IMR-90 (cell line): ENCODE data around the gene SLC66A2. TPM values are rescaled to one million over a fixed set of nuclear protein-coding genes. Genes with fewer than 3 reads are reported as not detected.

Source experiments
- ATAC-seq: fragments of 200-7000 bp; cut with Tn5 transposase; 2 replicates; pipeline ENCODE4 v1.9.1; 2020; ENCODE audit warnings: low read depth, mild to moderate bottlenecking, moderate library complexity
- BruUV-seq: library from RNA; stranded (reverse); fragments of 400-500 nt; replicated peaks from 2 replicates; lab custom pipeline; 2021; lab: Mats Ljungman, UMichigan
- CTCF ChIA-PET: fragments of 300-600 bp; formaldehyde crosslinking; extraction: SDS; loops from one replicate; lab custom pipeline; 2021; ENCODE audit warnings: antibody characterized with exemption; lab: Yijun Ruan, JAX
- POLR2A ChIA-PET: fragments of 300-600 bp; sonication (Branson Sonifier 250); formaldehyde crosslinking; loops from one replicate; lab custom pipeline; 2022; ENCODE audit warnings: antibody characterized with exemption; ENCODE audit not compliant: unreplicated experiment; lab: Charles Lee
- DNase-seq: peaks from one replicate; pipeline ENCODE4 v3.0.0; 2013
- H2AFZ ChIP-seq: replicated peaks from 2 replicates; pipeline ENCODE3; 2013; ENCODE audit warnings: low read length, mild to moderate bottlenecking; ENCODE audit not compliant: poor library complexity
- H2AK5ac ChIP-seq: 2 replicates; pipeline ENCODE4 v1.6.1; 2013; ENCODE audit warnings: low read depth, low read length, inconsistent platforms
- H2AK9ac ChIP-seq: replicated peaks from 2 replicates; pipeline ENCODE3; 2013; ENCODE audit warnings: mild to moderate bottlenecking, low read depth, low read length, moderate library complexity; ENCODE audit not compliant: poor library complexity
- H2BK120ac ChIP-seq: 2 replicates; pipeline ENCODE4 v1.6.1; 2013; ENCODE audit warnings: low read depth, low read length, inconsistent platforms
- H2BK15ac ChIP-seq: 3 replicates; pipeline ENCODE4 v1.6.1; 2013; ENCODE audit warnings: low read depth, low read length, inconsistent platforms
- H2BK20ac ChIP-seq: 2 replicates; pipeline ENCODE4 v1.6.1; 2013; ENCODE audit warnings: low read depth, mild to moderate bottlenecking, inconsistent platforms, low read length, moderate library complexity
- H2BK5ac ChIP-seq: 2 replicates; pipeline ENCODE4 v1.6.1; 2013; ENCODE audit warnings: mild to moderate bottlenecking, low read depth, low read length, inconsistent platforms; ENCODE audit not compliant: poor library complexity, severe bottlenecking
- H3K14ac ChIP-seq: replicated peaks from 2 replicates; pipeline ENCODE4 v1.6.1; 2013; ENCODE audit warnings: low read depth, low read length, inconsistent platforms
- H3K18ac ChIP-seq: 2 replicates; pipeline ENCODE4 v1.6.1; 2013; ENCODE audit warnings: low read depth, low read length, control low read depth
- H3K23ac ChIP-seq: 2 replicates; pipeline ENCODE4 v1.6.1; 2013; ENCODE audit warnings: low read depth, low read length, inconsistent platforms
- H3K27ac ChIP-seq: 2 replicates; pipeline ENCODE4 v1.5.1; 2013; ENCODE audit warnings: mild to moderate bottlenecking, control low read depth, low read length; ENCODE audit not compliant: insufficient read depth
- H3K27me3 ChIP-seq: 2 replicates; pipeline ENCODE4 v1.6.1; 2013; ENCODE audit warnings: low read length; ENCODE audit not compliant: control insufficient read depth, insufficient read depth
- H3K36me3 ChIP-seq: 2 replicates; pipeline ENCODE4 v1.6.1; 2013; ENCODE audit warnings: low read length, mixed read lengths; ENCODE audit not compliant: control insufficient read depth, insufficient read depth
- H3K4ac ChIP-seq: 2 replicates; pipeline ENCODE4 v1.6.1; 2013; ENCODE audit warnings: low read depth, low read length, inconsistent platforms
- H3K4me1 ChIP-seq: 2 replicates; pipeline ENCODE4 v1.6.1; 2013; ENCODE audit warnings: low read length, mixed read lengths; ENCODE audit not compliant: control insufficient read depth, insufficient read depth
- H3K4me2 ChIP-seq: 2 replicates; pipeline ENCODE4 v1.6.1; 2013; ENCODE audit warnings: low read depth, mild to moderate bottlenecking, control low read depth, low read length, moderate library complexity
- H3K4me3 ChIP-seq: 2 replicates; pipeline ENCODE4 v1.5.1; 2013; ENCODE audit warnings: low read depth, mild to moderate bottlenecking, control low read depth, low read length, moderate library complexity; ENCODE audit not compliant: insufficient read depth
- H3K56ac ChIP-seq: 2 replicates; pipeline ENCODE4 v1.6.1; 2013; ENCODE audit warnings: low read length, inconsistent platforms; ENCODE audit not compliant: insufficient read depth; ENCODE audit errors: extremely low read depth
- H3K79me1 ChIP-seq, 2 experiments: 2 replicates each; pipeline ENCODE4 v1.6.1; 2013; ENCODE audit warnings: low read length in 2 of 2, inconsistent platforms in 1 of 2, low read depth in 1 of 2
- H3K9ac ChIP-seq: 2 replicates; pipeline ENCODE4 v1.6.1; 2013; ENCODE audit warnings: low read depth, low read length, control low read depth
- H3K9me1 ChIP-seq: 2 replicates; pipeline ENCODE4 v1.6.1; 2013; ENCODE audit warnings: low read length, inconsistent platforms; ENCODE audit not compliant: insufficient read depth
- H3K9me3 ChIP-seq: 2 replicates; pipeline ENCODE4 v1.6.1; 2013; ENCODE audit warnings: low read length; ENCODE audit not compliant: control insufficient read depth, insufficient read depth
- H4K20me1 ChIP-seq: 2 replicates; pipeline ENCODE4 v1.6.1; 2013; ENCODE audit warnings: low read length, inconsistent platforms; ENCODE audit not compliant: insufficient read depth
- H4K5ac ChIP-seq: 2 replicates; pipeline ENCODE4 v1.6.1; 2013; ENCODE audit warnings: mild to moderate bottlenecking, low read depth, low read length, control low read depth
- H4K8ac ChIP-seq, 2 experiments: 2 replicates each; pipeline ENCODE4 v1.6.1; 2013; ENCODE audit warnings: low read depth in 2 of 2, low read length in 2 of 2, control low read depth in 1 of 2, inconsistent platforms in 1 of 2
- H4K91ac ChIP-seq: 2 replicates; pipeline ENCODE4 v1.6.1; 2013; ENCODE audit warnings: low read depth, low read length, inconsistent platforms; ENCODE audit not compliant: insufficient read depth
- BHLHE40 ChIP-seq: fragments of 150-350 bp; IDR thresholded peaks from 2 replicates; pipeline ENCODE4 v1.6.1; 2016; ENCODE audit warnings: mild to moderate bottlenecking, low read depth, low read length
- CEBPB ChIP-seq: IDR thresholded peaks from 2 replicates; pipeline ENCODE4 v1.6.1; 2012; ENCODE audit warnings: low read depth, low read length, improper control_type of control experiment
- CHD1 ChIP-seq: IDR thresholded peaks from 2 replicates; pipeline ENCODE4 v1.6.1; 2012; ENCODE audit warnings: low read depth, low read length, improper control_type of control experiment
- CTCF ChIP-seq: conservative IDR thresholded peaks from 2 replicates; pipeline ENCODE4 v1.5.1; 2012; ENCODE audit warnings: mild to moderate bottlenecking, low read depth, low read length, improper control_type of control experiment
- FOS ChIP-seq: fragments of 150-350 bp; IDR thresholded peaks from 2 replicates; pipeline ENCODE4 v1.6.1; 2016; ENCODE audit warnings: low read depth, low read length
- MAZ ChIP-seq: IDR thresholded peaks from 2 replicates; pipeline ENCODE4 v1.6.1; 2012; ENCODE audit warnings: low read depth, mild to moderate bottlenecking, low read length, improper control_type of control experiment, moderate library complexity, borderline replicate concordance
- MXI1 ChIP-seq: IDR thresholded peaks from 2 replicates; pipeline ENCODE4 v1.6.1; 2012; ENCODE audit warnings: low read depth, mild to moderate bottlenecking, low read length, moderate library complexity, borderline replicate concordance
- POLR2A ChIP-seq: IDR thresholded peaks from 2 replicates; pipeline ENCODE4 v1.6.1; 2012; ENCODE audit warnings: mild to moderate bottlenecking, low read depth, low read length
- RAD21 ChIP-seq: IDR thresholded peaks from 2 replicates; pipeline ENCODE4 v1.6.1; 2012; ENCODE audit warnings: low read length, improper control_type of control experiment
- RCOR1 ChIP-seq: IDR thresholded peaks from 2 replicates; pipeline ENCODE4 v1.6.1; 2012; ENCODE audit warnings: mild to moderate bottlenecking, low read length, improper control_type of control experiment; ENCODE audit not compliant: insufficient replicate concordance
- RFX5 ChIP-seq: IDR thresholded peaks from 2 replicates; pipeline ENCODE4 v1.8.0; 2012; ENCODE audit warnings: low read depth, mild to moderate bottlenecking, low read length, moderate library complexity
- SMC3 ChIP-seq: fragments of 150-350 bp; IDR thresholded peaks from 2 replicates; pipeline ENCODE4 v1.6.1; 2016; ENCODE audit warnings: low read depth, mild to moderate bottlenecking, antibody characterized with exemption, low read length, moderate library complexity
- USF2 ChIP-seq: fragments of 150-350 bp; IDR thresholded peaks from 2 replicates; pipeline ENCODE4 v1.6.1; 2017; ENCODE audit warnings: mild to moderate bottlenecking, antibody characterized with exemption, low read length, low read depth
- WGBS, 2 experiments: methylation state at CpG; one replicate each; pipeline versions ENCODE4 v1.1.5 to v1.1.7; 2013; ENCODE audit warnings: missing lambda C conversion rate in 2 of 2; ENCODE audit not compliant: insufficient read length in 1 of 2; ENCODE audit errors: extremely low coverage in 2 of 2; 5-methylcytosine and 5-hydroxymethylcytosine counted together
- dilution Hi-C: fragments of 300-500 bp; cut with HindIII; formaldehyde crosslinking; loops from one replicate; pipeline ENCODE4 v1.14.3; 2018; ENCODE audit warnings: low sequenced_read_pairs; ENCODE audit not compliant: unreplicated experiment
- in situ Hi-C: fragments of 300-500 bp; cut with MboI; formaldehyde crosslinking; loops from 3 replicates; pipeline ENCODE4 v1.14.3; 2019; ENCODE audit warnings: low sequenced_read_pairs, inconsistent platforms, mixed read lengths
- intact Hi-C: fragments of 100-400 bp; cut with micrococcal nuclease; formaldehyde crosslinking; loops from 2 replicates; pipeline ENCODE4 v1.10.0; 2022
- polyA plus RNA-seq, 3 experiments: library from polyadenylated mRNA; depleted of rRNA; stranded (reverse); fragments of >200 nt; gene quantifications; 2 replicates each; pipeline ENCODE4 v1.2.3, GENCODE V29; 2012; ENCODE audit warnings: low replicate concordance in 1 of 3
- total RNA-seq: library from RNA; depleted of rRNA; stranded (reverse); fragments of >200 nt; gene quantifications from 2 replicates; pipeline ENCODE4 v1.2.3, GENCODE V29; 2012

Gene SLC66A2
- total and polyA plus RNA-seq, 2 of the 4 experiments (the other 2 are of a cell fraction): 17.6 to 23.5 TPM

- TF ChIP-seq USF2 (no peak), SMC3 (no peak)
Observed at GRCh38 chr18:79942211-79942610, 9.2 kb downstream of the SLC66A2 start (continued).

- no peaks in the 10 kb centered on the region for H3K9me3 ChIP-seq
- H2AFZ ChIP-seq: no peak overlapping the region
- no peak overlapping the region for H2AK9ac ChIP-seq
- no peak overlapping the region for H2BK20ac ChIP-seq
- H2BK5ac ChIP-seq: no peak overlapping the region
- H3K36me3 ChIP-seq: peaks cover 50% of the 10 kb centered on the region
- CTCF ChIA-PET: no interaction called here
- H3K27me3 ChIP-seq: no peaks in the 10 kb centered on the region
- ATAC-seq: no peak
- H3K4ac ChIP-seq: no peak overlapping the region
- H3K9me1 ChIP-seq: peaks cover 6% of the 10 kb centered on the region; the same call in 1 of the 2 replicates
- H3K27ac ChIP-seq: no peak overlapping the region
- POLR2A ChIA-PET: no interaction called here
- no peak overlapping the region for H2BK120ac ChIP-seq
- H2BK15ac ChIP-seq: no peak overlapping the region
- H3K9ac ChIP-seq: no peak overlapping the region
- no peak overlapping the region for H3K4me2 ChIP-seq
- H2AK5ac ChIP-seq: no peak overlapping the region
- intact Hi-C loops (no loop called here), dilution Hi-C loops (no loop called here), in situ Hi-C loops (no loop called here)
- no peak overlapping the region for H4K91ac ChIP-seq
- no peak overlapping the region for H3K18ac ChIP-seq
- BruUV-seq: no TSS peak
- 100% methylated on average over 9 of the region's 16 CpGs; no CpG with 5 or more reads in 1 of the 2 experiments for WGBS, 2 experiments
- no peak overlapping the region for H3K23ac ChIP-seq
- H4K5ac ChIP-seq: no peak overlapping the region
- H3K79me1 ChIP-seq: peaks cover 14 to 86% of the 10 kb centered on the region in 2 experiments
- H4K20me1 ChIP-seq: peaks cover 73% of the 10 kb centered on the region
- no peak overlapping the region for H3K14ac ChIP-seq
- no peak for DNase-seq
- H3K4me3 ChIP-seq: no peak overlapping the region
- no peak overlapping the region for H4K8ac ChIP-seq
- H3K4me1 ChIP-seq: peaks cover 2% of the 10 kb centered on the region; the same call in 1 of the 2 replicates
- no peak overlapping the region for H3K56ac ChIP-seq
- TF ChIP-seq CEBPB: no peak
- no peak for TF ChIP-seq RCOR1
- TF ChIP-seq CTCF: no peak
- no peak for TF ChIP-seq CHD1
- no peak for TF ChIP-seq RFX5
- TF ChIP-seq RAD21: no peak
- no peak for TF ChIP-seq MXI1
- no peak for TF ChIP-seq FOS
- no peak for TF ChIP-seq MAZ
- TF ChIP-seq POLR2A: no peak
- no peak for TF ChIP-seq BHLHE40
- TF ChIP-seq USF2: no peak
Observed at GRCh38 chr18:79941473-79942119, 9.9 kb downstream of the SLC66A2 start.
